ENCODE data around the gene SUSD1.

DNA sequence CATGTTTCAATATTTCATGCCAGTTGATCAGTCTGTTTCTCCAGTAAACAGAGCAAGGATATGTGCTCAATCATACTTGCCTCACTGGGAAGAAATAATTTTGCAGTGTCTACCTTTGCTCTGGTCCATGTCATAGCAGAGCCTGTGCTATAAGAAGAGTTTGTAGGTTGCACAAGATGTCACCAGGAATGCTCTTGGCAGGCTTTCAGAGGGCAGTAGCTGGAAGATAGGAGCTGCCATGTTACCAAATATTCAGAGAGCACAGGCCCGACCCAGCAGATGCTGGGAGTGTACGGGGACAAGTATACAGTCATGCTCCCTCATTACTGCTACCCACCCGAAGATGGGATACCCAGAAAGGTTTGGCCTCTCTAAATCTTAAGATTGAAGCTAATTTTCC is 175.8 kb downstream of the SUSD1 start:
- TF ChIP-seq ELF1 (IDR thresholded peaks at IDR 0.05) (no peak), YY1 (IDR thresholded peaks at IDR 0.05; ENCODE audit: low read depth) (no peak), POLR2AphosphoS5 (IDR thresholded peaks at IDR 0.05; ENCODE audit: low read depth, low read length) (no peak)
- TF ChIP-seq, protein P1, sequence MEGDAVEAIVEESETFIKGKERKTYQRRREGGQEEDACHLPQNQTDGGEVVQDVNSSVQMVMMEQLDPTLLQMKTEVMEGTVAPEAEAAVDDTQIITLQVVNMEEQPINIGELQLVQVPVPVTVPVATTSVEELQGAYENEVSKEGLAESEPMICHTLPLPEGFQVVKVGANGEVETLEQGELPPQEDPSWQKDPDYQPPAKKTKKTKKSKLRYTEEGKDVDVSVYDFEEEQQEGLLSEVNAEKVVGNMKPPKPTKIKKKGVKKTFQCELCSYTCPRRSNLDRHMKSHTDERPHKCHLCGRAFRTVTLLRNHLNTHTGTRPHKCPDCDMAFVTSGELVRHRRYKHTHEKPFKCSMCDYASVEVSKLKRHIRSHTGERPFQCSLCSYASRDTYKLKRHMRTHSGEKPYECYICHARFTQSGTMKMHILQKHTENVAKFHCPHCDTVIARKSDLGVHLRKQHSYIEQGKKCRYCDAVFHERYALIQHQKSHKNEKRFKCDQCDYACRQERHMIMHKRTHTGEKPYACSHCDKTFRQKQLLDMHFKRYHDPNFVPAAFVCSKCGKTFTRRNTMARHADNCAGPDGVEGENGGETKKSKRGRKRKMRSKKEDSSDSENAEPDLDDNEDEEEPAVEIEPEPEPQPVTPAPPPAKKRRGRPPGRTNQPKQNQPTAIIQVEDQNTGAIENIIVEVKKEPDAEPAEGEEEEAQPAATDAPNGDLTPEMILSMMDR (IDR thresholded peaks at IDR 0.05), result no peak

Data from SK-N-SH (cell line).